ENCODE results near the gene C20orf141.
"Not testable (repeated sequence)": the region's sequence is repeated elsewhere in the genome, so short reads cannot be mapped to it uniquely, and the experiment has no call there.

The C20orf141 gene

DNA sequence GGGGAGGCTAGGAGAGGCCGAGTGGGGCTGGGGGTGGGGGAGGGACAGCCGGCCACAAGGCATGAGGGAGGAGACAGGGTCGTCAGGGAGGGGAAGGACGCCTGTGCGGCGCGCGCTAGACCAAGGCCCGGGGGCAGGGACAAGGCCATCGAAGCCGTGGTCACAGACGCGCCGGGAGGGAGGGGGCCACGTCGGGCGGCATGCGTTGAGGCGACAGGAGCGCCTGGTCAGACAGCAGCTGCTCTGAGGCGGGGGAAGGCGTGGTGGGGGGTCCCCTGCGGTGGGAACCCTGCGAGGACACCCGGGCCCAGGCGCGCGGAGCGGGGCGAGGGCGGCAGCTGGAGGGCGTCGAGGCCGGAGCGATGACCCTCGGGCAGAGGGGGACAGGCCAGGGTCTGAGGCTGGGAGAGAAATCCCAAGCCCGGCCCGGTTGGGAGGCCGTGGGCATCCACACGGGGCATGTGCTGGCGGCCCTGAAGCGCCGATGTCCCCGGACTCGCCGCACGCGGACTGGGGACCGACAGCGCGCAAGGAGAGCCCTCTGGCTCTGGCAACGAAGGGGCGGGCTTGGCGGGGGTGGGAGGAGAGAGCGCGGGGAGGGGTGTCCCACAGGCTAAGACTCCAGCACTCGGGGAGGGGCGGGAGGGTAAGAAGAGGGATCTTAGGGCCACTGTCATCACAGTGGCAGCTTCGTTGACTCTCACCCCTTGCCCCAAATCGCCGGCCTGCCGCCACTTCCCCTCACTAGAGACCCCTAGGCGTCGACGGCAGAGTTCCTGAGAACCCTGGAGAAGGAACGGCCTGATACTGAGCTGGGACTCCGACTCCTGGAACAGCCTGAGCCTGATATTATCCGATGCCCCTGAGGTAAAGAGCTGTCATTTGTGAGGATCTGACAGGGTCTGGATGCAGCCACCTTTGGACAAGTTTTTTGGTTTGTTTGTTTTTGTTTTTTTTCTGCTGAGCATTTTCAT lies 6.4 kb downstream of the C20orf141 start:
- no peak for DNase-seq
- Mint-ChIP-seq H3K9me3 (no peaks in the 10 kb centered on the region), H3K36me3 (no peaks in the 10 kb centered on the region), H3K4me3 (no peak overlapping the region), H3K4me1 (peaks cover 25% of the 10 kb centered on the region), H3K27ac (no peak overlapping the region), H3K27me3 (peaks cover 61% of the 10 kb centered on the region)
- CTCF ChIA-PET = no interaction called here

DNA sequence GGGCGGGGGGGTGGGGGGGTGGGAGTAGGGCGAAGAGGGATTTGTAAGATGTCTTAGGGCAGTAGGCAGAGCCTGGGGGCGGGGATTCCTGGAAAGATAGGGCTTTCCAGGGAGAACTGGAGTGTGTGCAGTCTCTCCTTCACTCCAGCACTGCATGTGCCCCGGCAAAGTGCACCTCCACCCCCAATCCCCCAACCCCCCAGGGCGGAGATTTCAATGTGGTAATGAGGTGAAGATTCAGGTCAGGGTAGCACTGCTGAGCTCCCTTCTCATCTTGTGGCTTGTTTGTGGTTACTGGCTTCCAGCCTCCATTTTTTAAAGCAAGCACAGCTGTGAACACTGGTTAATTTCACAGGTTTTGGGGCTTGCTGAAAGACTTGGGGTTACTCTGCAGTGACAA lies 7.3 kb downstream of the C20orf141 start:
- no peaks in the 10 kb centered on the region for H3K9me3 Mint-ChIP-seq
- no peak overlapping the region for H3K4me3 Mint-ChIP-seq
- CTCF ChIA-PET = interaction anchor here (0.7 kb wide), 1 partner anchor 53 kb away, joined by 3 read pairs; no protein-coding TSS in a partner anchor
- peaks cover 61% of the 10 kb centered on the region for H3K27me3 Mint-ChIP-seq
- DNase-seq = peak; percentile 74
- peaks cover 34% of the 10 kb centered on the region for H3K4me1 Mint-ChIP-seq
- no peak overlapping the region for H3K27ac Mint-ChIP-seq
- no peaks in the 10 kb centered on the region for H3K36me3 Mint-ChIP-seq

DNA sequence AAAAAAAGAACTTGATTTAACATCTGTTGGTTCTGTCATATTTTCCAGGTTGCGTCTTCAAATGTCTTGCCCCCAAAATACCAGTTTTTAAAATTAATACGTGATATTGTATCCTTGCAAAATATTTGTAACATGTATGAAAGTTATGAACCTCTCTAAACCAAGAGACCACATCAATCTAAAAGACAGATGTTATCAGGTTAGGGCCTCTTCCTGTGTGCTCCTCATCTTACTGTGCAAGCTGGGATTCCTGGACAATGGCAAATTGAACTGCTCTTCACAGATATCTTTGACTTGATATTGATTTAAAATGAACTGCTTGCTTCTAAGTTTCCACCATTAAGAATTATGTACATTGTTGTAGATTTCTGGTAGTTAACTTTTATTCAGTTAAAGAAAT lies 11.0 kb downstream of the C20orf141 start:
- Mint-ChIP-seq H3K27ac (no peak overlapping the region), H3K4me3 (no peak overlapping the region)
- CTCF ChIA-PET = no interaction called here

DNA sequence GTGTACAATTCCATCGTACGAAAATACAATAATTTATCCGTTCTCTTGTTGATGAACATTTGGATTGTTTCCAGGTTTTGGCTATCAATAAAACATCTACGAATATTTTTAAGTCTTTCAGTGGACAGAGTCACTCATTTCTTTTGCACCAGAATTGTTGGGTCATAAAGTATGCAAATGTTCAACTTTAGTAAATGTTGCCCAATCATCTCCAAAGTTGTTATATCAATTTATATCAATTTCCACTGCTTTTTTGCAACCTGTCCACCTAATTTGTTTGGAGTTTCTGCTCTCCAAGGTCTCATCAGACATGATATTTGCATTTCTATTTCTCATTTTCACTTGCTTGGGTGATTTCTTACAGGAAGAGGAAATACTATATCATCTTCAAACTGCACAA lies 11.9 kb downstream of the C20orf141 start:
- Mint-ChIP-seq H3K9me3 (no peaks in the 10 kb centered on the region), H3K27ac (no peak overlapping the region), H3K36me3 (no peaks in the 10 kb centered on the region), H3K4me1 (peaks cover 23% of the 10 kb centered on the region), H3K27me3 (peaks cover 54% of the 10 kb centered on the region), H3K4me3 (no peak overlapping the region)
- no peak for DNase-seq
- CTCF ChIA-PET = no interaction called here

More for the DNA sequence above, 11.0 kb downstream of the C20orf141 start:
- H3K4me1 Mint-ChIP-seq = peaks cover 26% of the 10 kb centered on the region
- no peak for DNase-seq
- no peaks in the 10 kb centered on the region for H3K9me3 Mint-ChIP-seq
- H3K27me3 Mint-ChIP-seq = peaks cover 56% of the 10 kb centered on the region
- H3K36me3 Mint-ChIP-seq = no peaks in the 10 kb centered on the region

DNA sequence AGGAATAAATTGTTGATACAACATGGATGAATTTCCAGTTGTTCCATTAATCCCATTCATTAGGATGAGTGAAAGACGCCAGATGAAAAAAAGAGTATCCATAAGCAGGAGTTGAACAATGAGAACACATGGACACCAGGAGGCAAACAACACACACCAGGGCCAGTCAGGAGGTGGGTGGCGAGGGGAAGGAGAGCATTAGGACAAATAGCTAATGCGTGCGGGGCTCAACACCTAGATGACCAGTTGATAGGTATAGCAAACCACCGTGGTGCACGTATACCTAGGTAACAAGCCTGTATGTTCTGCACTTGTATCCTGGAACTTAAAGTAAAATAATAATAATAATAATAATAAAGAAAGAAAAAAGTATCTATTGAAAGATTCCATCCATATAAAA lies 14.6 kb downstream of the C20orf141 start:
- Mint-ChIP-seq H3K4me1 (peaks cover 19% of the 10 kb centered on the region), H3K36me3 (no peaks in the 10 kb centered on the region), H3K27me3 (peaks cover 57% of the 10 kb centered on the region), H3K27ac (no peak overlapping the region), H3K4me3 (no peak overlapping the region), H3K9me3 (no peaks in the 10 kb centered on the region)
- DNase-seq = no peak
- CTCF ChIA-PET = no interaction called here

DNA sequence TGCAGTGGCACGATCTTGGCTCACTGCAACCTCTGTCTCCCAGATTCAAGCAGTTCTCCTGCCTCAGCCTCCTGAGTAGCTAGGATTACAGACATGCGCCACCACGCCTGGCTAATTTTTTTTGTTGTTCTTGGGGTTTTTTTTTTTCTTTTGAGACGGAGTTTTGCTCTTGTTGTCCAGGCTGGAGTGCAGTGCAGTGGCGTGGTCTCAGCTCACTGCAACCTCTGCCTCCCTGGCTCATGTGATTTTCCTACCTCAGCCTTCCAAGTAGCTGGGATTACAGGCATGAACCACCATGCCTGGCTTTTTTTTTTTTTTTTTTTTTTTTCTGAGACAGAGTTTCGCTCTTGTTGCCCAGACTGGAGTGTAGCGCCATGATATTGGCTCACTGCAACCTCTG lies 16.4 kb downstream of the C20orf141 start:
- H3K9me3 Mint-ChIP-seq, CTCF ChIA-PET, H3K36me3 Mint-ChIP-seq, H3K27ac Mint-ChIP-seq, H3K4me3 Mint-ChIP-seq, DNase-seq: not testable (repeated sequence)
- peaks cover 13% of the 10 kb centered on the region for H3K4me1 Mint-ChIP-seq
- peaks cover 57% of the 10 kb centered on the region for H3K27me3 Mint-ChIP-seq

DNA sequence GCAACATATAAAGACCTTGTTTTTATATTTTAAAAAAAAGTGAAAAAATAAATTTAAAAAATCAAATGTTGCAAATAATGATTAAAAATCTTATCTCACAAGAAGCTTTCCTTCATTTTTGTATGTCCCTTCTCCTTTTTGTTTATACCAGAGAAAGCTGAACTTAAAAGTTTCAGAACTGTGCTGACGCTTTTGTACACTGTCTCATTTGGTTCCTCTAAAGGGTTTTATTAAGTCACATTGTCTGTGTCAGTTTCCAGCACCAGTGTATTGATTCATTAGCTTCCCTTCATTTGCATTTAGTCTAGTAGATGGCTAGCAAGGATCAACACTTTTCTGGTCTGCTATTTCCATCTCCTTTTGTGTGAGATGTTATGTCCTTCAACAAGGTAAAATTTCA lies 19.0 kb downstream of the C20orf141 start:
- Mint-ChIP-seq H3K9me3 (no peaks in the 10 kb centered on the region), H3K4me1 (peaks cover 2% of the 10 kb centered on the region), H3K36me3 (peaks cover 8% of the 10 kb centered on the region), H3K27me3 (peaks cover 34% of the 10 kb centered on the region), H3K27ac (no peak overlapping the region), H3K4me3 (no peak overlapping the region)
- no peak for DNase-seq
- CTCF ChIA-PET = no interaction called here

DNA sequence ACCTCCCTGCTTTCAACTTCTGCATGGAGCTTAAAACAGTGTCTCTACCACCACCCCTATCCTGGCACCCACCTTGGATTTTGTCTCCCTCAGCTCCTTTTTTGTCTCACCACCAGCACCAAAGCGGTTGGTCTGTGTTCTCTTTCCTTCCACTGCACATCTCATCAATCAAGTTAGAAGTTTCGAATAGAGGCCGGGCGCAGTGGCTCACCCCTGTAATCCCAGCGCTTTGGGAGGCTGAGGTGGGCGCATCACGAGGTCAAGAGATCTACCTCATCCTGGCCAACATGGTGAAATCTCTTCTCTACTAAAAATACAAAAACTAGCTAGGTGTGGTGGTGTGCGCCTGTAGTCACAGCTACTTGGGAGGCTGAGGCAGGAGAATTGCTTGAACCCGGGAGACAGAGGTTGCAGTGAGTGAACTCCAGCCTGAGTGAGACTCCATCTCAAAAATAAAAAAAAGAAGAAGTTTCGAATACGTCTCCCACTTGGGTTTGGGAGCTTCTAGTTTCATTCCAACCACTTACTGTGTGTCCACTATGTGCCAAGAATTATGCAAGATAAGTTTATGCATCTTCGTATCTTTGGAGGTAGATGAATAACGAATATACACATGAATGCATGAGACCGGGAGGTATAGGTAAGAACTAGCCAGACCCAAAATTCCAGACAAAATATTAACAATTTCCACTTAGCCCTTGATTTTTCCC lies 19.8 kb downstream of the C20orf141 start:
- DNase-seq = no peak
- H3K27me3 Mint-ChIP-seq = peaks cover 28% of the 10 kb centered on the region
- H3K4me3 Mint-ChIP-seq = no peak overlapping the region
- H3K9me3 Mint-ChIP-seq = no peaks in the 10 kb centered on the region
- peaks cover 7% of the 10 kb centered on the region for H3K4me1 Mint-ChIP-seq
- no peak overlapping the region for H3K27ac Mint-ChIP-seq
- CTCF ChIA-PET = no interaction called here
- peaks cover 11% of the 10 kb centered on the region for H3K36me3 Mint-ChIP-seq

DNA sequence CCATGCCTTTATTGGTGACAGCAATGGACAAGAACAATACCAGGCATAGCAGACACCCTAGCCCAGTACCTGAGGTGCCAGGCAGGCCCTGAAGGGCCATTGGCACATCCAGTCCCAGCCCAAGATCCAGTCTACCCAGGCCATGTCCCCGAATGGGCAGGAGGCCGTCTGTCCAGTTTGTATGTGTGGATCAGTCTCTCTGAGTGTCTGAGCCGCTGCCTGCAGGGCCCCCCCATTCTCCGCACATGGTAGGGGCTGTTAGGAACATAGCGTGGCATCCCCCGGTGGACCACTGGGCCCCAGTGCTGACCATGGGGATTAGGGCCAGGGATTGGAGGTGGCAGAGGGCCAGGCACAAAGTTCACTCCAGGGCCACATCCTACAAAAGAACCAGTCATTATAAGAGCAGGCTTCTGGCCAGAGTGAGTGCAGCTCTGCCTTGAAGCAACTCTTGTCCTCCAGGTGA lies 20.6 kb downstream of the C20orf141 start:
- Mint-ChIP-seq H3K4me1 (peaks cover 11% of the 10 kb centered on the region), H3K27me3 (peaks cover 20% of the 10 kb centered on the region), H3K9me3 (no peaks in the 10 kb centered on the region), H3K36me3 (peaks cover 11% of the 10 kb centered on the region), H3K4me3 (no peak overlapping the region), H3K27ac (no peak overlapping the region)
- CTCF ChIA-PET = no interaction called here
- DNase-seq = no peak

DNA sequence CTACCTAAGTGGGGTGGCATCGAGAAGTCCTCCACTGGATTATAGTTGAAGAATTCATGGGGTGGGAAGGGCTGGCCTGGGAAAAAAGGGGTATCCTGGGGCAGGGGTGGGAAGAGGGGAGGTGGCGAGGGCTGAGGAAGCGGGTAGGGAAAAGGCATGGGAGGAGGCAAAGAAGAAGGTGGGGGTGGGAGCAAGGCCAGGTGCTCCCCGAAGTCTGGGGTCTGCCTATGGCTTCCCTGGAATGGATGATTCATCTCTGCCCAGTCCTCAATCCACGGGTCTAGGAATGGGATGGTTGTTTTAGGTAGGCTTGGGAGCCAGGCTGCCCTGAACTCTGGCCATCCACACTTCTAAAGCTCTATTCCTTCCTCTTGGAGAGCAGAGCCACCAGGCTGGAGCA lies 21.2 kb downstream of the C20orf141 start:
- Mint-ChIP-seq H3K4me3 (no peak overlapping the region), H3K9me3 (no peaks in the 10 kb centered on the region), H3K27ac (no peak overlapping the region), H3K4me1 (peaks cover 12% of the 10 kb centered on the region), H3K36me3 (peaks cover 11% of the 10 kb centered on the region), H3K27me3 (peaks cover 18% of the 10 kb centered on the region)
- no peak for DNase-seq
- CTCF ChIA-PET = no interaction called here

DNA sequence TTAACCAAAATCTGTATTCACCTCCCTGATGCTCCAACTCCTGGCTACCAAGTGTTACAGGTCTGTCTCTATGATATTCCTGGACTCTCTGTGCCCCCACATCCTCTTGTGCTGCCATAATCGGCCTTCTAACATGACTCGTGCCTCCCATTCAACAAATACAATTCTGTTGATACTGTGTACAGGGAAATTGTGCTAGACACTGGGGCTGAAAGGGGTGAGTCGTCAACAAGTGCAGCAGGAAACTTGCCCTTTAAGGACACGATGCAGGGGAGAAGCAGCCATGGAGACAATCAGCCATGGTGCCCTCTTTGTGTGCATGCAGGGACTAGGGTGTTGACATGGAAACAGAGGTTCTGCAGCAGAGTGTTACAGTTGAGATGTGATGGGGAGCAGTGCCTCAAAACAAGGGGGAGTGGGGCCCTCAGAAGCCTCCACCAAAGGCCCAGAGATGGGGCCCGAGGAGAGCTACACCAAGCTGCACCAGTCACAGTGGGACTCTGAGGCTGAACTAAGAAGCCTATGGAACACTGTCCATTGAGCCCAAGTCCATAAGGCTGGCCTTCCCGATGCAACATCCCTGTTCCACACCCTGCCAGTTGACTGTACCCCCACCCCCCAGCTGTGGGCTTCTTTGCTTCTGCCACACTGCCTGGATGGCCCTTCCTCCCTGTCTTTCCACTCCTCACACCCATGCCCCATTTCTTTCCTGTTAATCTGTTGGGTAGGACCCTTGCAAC lies 22.6 kb downstream of the C20orf141 start:
- peaks cover 11% of the 10 kb centered on the region for H3K36me3 Mint-ChIP-seq
- peaks cover 16% of the 10 kb centered on the region for H3K4me1 Mint-ChIP-seq
- DNase-seq = no peak
- CTCF ChIA-PET = interaction anchor here (0.6 kb wide), 1 partner anchor 216 kb away, joined by 4 read pairs; no protein-coding TSS in a partner anchor
- H3K9me3 Mint-ChIP-seq = no peaks in the 10 kb centered on the region
- H3K4me3 Mint-ChIP-seq = no peak overlapping the region
- peaks cover 9% of the 10 kb centered on the region for H3K27me3 Mint-ChIP-seq
- no peak overlapping the region for H3K27ac Mint-ChIP-seq

DNA sequence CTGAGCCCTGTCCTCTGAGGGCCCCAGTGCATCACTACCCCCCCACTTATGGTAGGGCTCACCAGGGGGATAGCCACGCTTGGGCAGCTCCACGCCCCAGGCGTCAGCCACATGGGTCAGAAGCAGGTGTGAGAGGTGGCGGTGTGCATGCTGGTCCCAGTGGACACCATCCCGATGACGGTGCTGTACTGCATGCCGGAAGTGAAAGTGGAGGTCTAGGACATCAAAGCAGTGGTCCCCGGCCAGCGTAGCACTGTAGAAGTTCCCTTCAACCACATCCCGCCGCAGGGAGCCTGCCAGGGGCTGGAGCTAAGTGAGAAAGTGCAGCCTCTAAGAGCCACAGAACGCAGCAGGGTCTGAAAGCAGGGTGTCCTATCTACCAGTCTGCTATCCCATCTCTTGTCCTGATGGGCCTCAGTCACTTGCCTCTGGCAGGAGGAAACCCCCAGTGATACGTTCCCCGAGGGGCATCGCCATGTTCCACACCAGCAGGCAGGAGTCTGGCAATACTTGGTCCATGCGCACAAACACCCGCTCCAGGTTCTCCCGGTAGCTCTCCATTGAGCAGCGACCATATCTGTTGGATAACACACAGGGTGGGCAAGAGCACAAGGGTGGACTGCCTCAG lies 23.5 kb downstream of the C20orf141 start:
- H3K36me3 Mint-ChIP-seq = peaks cover 11% of the 10 kb centered on the region
- CTCF ChIA-PET = interaction anchor here (0.6 kb wide), 1 partner anchor 149 kb away, joined by 4 read pairs; no protein-coding TSS in a partner anchor
- H3K27me3 Mint-ChIP-seq = peaks cover 6% of the 10 kb centered on the region
- H3K4me3 Mint-ChIP-seq = no peak overlapping the region
- H3K27ac Mint-ChIP-seq = no peak overlapping the region
- peaks cover 16% of the 10 kb centered on the region for H3K4me1 Mint-ChIP-seq
- H3K9me3 Mint-ChIP-seq = no peaks in the 10 kb centered on the region
- DNase-seq = no peak

DNA sequence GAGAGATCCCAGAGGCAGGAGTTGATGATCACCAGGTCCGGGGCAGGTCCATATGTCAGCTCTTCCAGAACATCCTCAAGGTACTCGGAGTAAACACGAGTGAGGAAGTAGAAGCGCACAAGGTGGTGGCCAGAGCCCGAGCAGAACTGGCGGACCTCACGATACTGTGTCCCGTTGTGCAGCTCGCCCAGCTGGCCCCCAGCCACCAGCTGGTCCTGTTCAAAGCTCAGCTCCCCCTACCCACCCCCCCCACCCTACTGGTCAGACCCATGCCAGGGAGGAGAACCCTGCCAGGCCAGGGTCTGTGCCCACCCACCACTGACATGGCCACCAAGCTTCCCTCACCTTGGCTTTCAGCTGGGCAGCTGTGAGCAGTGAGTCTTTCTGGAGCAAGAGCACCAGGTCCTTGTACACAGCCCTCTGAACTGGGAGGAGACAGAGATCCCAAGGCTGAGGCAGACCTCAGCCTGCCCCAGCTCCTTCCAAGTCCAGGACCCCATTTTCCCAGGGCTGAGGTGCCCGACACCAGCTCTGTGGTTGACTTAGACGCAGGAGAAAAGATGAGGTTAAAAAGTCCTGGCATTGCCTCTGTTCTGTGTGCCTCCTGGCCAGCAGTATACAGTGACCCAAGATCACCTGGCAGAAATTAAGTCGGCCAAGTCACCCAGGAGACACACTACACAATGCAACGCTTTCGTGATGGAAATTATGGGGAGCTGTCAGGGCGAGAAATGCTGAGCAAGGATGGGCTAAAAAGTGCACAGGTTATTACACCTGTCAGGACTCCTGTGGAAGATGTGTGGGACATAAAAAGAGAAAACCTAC lies 24.3 kb downstream of the C20orf141 start:
- Mint-ChIP-seq H3K27ac (peak overlapping the region; percentile 81), H3K9me3 (no peaks in the 10 kb centered on the region), H3K36me3 (peaks cover 13% of the 10 kb centered on the region), H3K4me1 (peaks cover 16% of the 10 kb centered on the region), H3K4me3 (peak overlapping the region; percentile 65), H3K27me3 (peaks cover 4% of the 10 kb centered on the region)
- DNase-seq = no peak
- CTCF ChIA-PET = interaction anchor here (0.6 to 1.6 kb wide), 3 partner anchors 95 to 151 kb away, joined by 3 to 7 read pairs (median 4); no protein-coding TSS in a partner anchor
